BJ (cell line): Measurements from ENCODE around the gene ZNF711. TPM values are rescaled to one million over a fixed set of nuclear protein-coding genes. Genes with fewer than 3 reads are reported as not detected.
"Not testable (repeated sequence)": the region's sequence is repeated elsewhere in the genome, so short reads cannot be mapped to it uniquely, and the experiment has no call there.

Experiments
- CTCF ChIA-PET: fragments of 350-600 bp; formaldehyde crosslinking; extraction: SDS; loops from one replicate; lab custom pipeline; 2021; ENCODE audit warnings: antibody characterized with exemption, inconsistent platforms; lab: Yijun Ruan, JAX
- POLR2A ChIA-PET: fragments of 300-600 bp; sonication (Branson Sonifier 250); formaldehyde crosslinking; extraction: SDS; loops from one replicate; lab custom pipeline; 2021; ENCODE audit warnings: antibody characterized with exemption; lab: Charles Lee
- DNase-seq: peaks from one replicate; pipeline ENCODE4 v3.0.0-alpha.2; 2011; ENCODE audit warnings: low read depth
- H3K27me3 ChIP-seq: 2 replicates; pipeline ENCODE4 v1.6.0; 2011; ENCODE audit warnings: low read length; ENCODE audit not compliant: control insufficient read depth, insufficient read depth
- H3K36me3 ChIP-seq: 2 replicates; pipeline ENCODE4 v1.5.1; 2011; ENCODE audit warnings: low read length; ENCODE audit not compliant: control insufficient read depth, insufficient read depth
- H3K4me3 ChIP-seq: 2 replicates; pipeline ENCODE4 v1.5.1; 2011; ENCODE audit warnings: low read depth, mild to moderate bottlenecking, control low read depth, low read length
- polyA plus RNA-seq: library from polyadenylated mRNA; depleted of rRNA; stranded (reverse); fragments of >200 nt; gene quantifications from 2 replicates; pipeline ENCODE4 v1.2.3, GENCODE V29; 2011
- TF ChIP-seq, protein P1 (sequence below): IDR thresholded peaks from 2 replicates; pipeline ENCODE4 v1.5.1; 2011; ENCODE audit warnings: low read depth, mild to moderate bottlenecking, control low read depth, inconsistent platforms, low read length, moderate library complexity; ENCODE audit not compliant: insufficient read depth

The ZNF711 gene
- polyA plus RNA-seq, 1 experiment, result 0.21 TPM

- Histone ChIP-seq H3K36me3 (no peaks in the 10 kb centered on the region), H3K4me3 (no peak overlapping the region), H3K27me3 (no peaks in the 10 kb centered on the region)
- ChIA-PET CTCF (no interaction called here), POLR2A (no interaction called here)
- DNase-seq, result no peak
- TF ChIP-seq, protein P1, sequence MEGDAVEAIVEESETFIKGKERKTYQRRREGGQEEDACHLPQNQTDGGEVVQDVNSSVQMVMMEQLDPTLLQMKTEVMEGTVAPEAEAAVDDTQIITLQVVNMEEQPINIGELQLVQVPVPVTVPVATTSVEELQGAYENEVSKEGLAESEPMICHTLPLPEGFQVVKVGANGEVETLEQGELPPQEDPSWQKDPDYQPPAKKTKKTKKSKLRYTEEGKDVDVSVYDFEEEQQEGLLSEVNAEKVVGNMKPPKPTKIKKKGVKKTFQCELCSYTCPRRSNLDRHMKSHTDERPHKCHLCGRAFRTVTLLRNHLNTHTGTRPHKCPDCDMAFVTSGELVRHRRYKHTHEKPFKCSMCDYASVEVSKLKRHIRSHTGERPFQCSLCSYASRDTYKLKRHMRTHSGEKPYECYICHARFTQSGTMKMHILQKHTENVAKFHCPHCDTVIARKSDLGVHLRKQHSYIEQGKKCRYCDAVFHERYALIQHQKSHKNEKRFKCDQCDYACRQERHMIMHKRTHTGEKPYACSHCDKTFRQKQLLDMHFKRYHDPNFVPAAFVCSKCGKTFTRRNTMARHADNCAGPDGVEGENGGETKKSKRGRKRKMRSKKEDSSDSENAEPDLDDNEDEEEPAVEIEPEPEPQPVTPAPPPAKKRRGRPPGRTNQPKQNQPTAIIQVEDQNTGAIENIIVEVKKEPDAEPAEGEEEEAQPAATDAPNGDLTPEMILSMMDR, result no peak
These were observed 22.4 kb upstream of the ZNF711 start for GRCh38 chrX:85221361-85221760.

GRCh38 chrX:85223359-85223758, 20.4 kb upstream of the ZNF711 start:
- H3K36me3 ChIP-seq, result no peaks in the 10 kb centered on the region
- H3K27me3 ChIP-seq, result no peaks in the 10 kb centered on the region
- CTCF ChIA-PET, result no interaction called here
- POLR2A ChIA-PET, result no interaction called here
- H3K4me3 ChIP-seq, result no peak overlapping the region
- DNase-seq, result no peak
- TF ChIP-seq, protein P1, result no peak

- TF ChIP-seq, protein P1, result no peak
- POLR2A ChIA-PET, result no interaction called here
- H3K4me3 ChIP-seq, result no peak overlapping the region
- H3K27me3 ChIP-seq, result no peaks in the 10 kb centered on the region
- no peak for DNase-seq
- CTCF ChIA-PET, result no interaction called here
- H3K36me3 ChIP-seq, result no peaks in the 10 kb centered on the region
These were observed 636 bp upstream of the ZNF711 start for GRCh38 chrX:85243155-85243554.

DNA sequence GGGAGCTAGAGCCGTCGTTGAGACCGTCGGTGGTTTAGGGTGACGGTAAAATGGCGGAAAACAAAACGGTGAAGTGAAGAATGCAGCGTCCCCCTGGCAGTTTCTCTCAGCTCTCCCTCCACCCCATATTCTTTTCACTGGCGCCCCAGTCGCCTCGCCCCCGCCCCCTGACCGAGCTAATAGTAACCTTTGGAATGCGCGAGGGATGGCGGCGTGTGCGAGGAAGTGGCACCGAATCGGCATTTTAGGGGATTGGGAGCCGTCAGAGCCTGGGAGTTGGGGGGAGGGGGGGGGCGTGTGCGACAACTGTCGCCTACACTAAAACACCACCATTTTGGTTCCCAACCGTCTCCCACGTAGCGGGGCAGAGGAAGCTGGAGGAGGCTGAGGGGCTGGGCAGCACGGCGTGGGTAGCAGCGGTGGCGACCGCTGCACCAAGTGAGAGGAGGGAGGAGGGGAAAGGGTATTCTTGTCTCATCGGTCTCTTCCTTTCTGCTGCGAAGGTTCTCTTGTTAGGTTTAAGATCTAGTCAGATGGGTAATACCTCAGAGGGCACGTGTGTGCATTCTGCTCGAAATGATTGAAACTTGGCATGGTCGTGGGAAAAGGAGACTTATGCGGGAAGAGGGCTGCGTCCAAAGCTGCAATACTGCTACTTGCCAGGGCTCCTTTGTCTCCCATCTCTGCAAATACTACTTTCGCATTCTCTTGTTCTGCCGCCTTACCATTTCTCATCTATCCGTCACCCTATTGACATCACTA, 840 bp downstream of the ZNF711 start:
- Histone ChIP-seq H3K27me3 (no peaks in the 10 kb centered on the region), H3K36me3 (no peaks in the 10 kb centered on the region), H3K4me3 (peak overlapping the region; percentile 47)
- ChIA-PET CTCF (interaction anchor here (0.6 kb wide), 1 partner anchor 39 kb away, joined by 5 read pairs; no protein-coding TSS in a partner anchor), POLR2A (no interaction called here)
- no peak for DNase-seq
- TF ChIP-seq, protein P1, result no peak

GRCh38 chrX:85285286-85285685, 41.5 kb downstream of the ZNF711 start:
- CTCF ChIA-PET, H3K27me3 ChIP-seq, POLR2A ChIA-PET, DNase-seq, H3K4me3 ChIP-seq, H3K36me3 ChIP-seq: not testable (repeated sequence)
